B cell (primary cell): Measurements from ENCODE around the gene ZNF772. TPM values are rescaled to one million over a fixed set of nuclear protein-coding genes. Genes with fewer than 3 reads are reported as not detected.
"Not testable (repeated sequence)": the region's sequence is repeated elsewhere in the genome, so short reads cannot be mapped to it uniquely, and the experiment has no call there.

ENCODE experiments used
- ATAC-seq: fragments of 200-7000 bp; cut with Tn5 transposase; one replicate; pipeline ENCODE4 v1.10.0; 2021; ENCODE audit warnings: low read depth, mild to moderate bottlenecking, moderate number of reproducible peaks, moderate library complexity
- CTCF ChIA-PET: fragments of 350-600 bp; sonication (Branson Sonifier 250); formaldehyde crosslinking; loops from one replicate; lab custom pipeline; 2021; ENCODE audit warnings: antibody characterized with exemption, inconsistent platforms; lab: Charles Lee
- POLR2A ChIA-PET: fragments of 350-600 bp; sonication (Branson Sonifier 250); formaldehyde crosslinking; loops from one replicate; lab custom pipeline; 2021; ENCODE audit warnings: antibody characterized with exemption; lab: Charles Lee
- DNase-seq: peaks from one replicate; pipeline ENCODE4 v3.0.0; 2013
- H2AFZ ChIP-seq: 2 replicates; pipeline ENCODE4 v1.6.1; 2012; ENCODE audit warnings: mild to moderate bottlenecking, low read depth, low read length; ENCODE audit not compliant: insufficient read depth, poor library complexity, severe bottlenecking
- H3K27ac ChIP-seq, 2 donors: 1 replicate in 1 of 2; 2 replicates in 1 of 2; pipeline ENCODE4 v1.5.1; 2012 to 2013; ENCODE audit warnings: low read length in 2 of 2, mild to moderate bottlenecking in 2 of 2, moderate library complexity in 1 of 2
- H3K27me3 ChIP-seq, 4 experiments: fragments of 200-600 bp in 1 of 4; sonication (generic) in 1 of 4; replicated peaks in 1 of 4; 1 replicate in 2 of 4; 2 replicates in 2 of 4; pipeline versions ENCODE4 v1.6.1 to v1.7.0; 2013 to 2016; ENCODE audit warnings: low read length in 3 of 4, mild to moderate bottlenecking in 2 of 4, mixed read lengths in 1 of 4, moderate library complexity in 1 of 4; ENCODE audit not compliant: insufficient read depth in 4 of 4, control insufficient read depth in 3 of 4; ENCODE audit errors: control extremely low read depth in 1 of 4
- H3K36me3 ChIP-seq, 2 experiments: replicated peaks in 1 of 2; 1 replicate in 1 of 2; 2 replicates in 1 of 2; pipeline versions ENCODE4 v1.6.1 to v1.7.1; 2013; ENCODE audit warnings: low read length in 1 of 2; ENCODE audit not compliant: insufficient read depth in 2 of 2, control insufficient read depth in 1 of 2; ENCODE audit errors: control extremely low read depth in 1 of 2, extremely low read depth in 1 of 2
- H3K4me1 ChIP-seq, 2 donors: fragments of 200-600 bp in 1 of 2; sonication (generic) in 1 of 2; 1 replicate in 1 of 2; 2 replicates in 1 of 2; pipeline versions ENCODE4 v1.5.1 to v1.6.1; 2013 to 2017; ENCODE audit warnings: low read length in 2 of 2; ENCODE audit not compliant: control insufficient read depth in 2 of 2, insufficient read depth in 2 of 2
- H3K4me2 ChIP-seq: replicated peaks from 2 replicates; pipeline ENCODE3; 2012; ENCODE audit warnings: mild to moderate bottlenecking, low read depth, low read length; ENCODE audit not compliant: poor library complexity, severe bottlenecking
- H3K4me3 ChIP-seq, 5 experiments: fragments of 200-600 bp in 1 of 5; sonication (generic) in 1 of 5; 1 replicate in 3 of 5; 2 replicates in 2 of 5; pipeline versions ENCODE4 v1.5.1 to v1.7.0; 2011 to 2016; ENCODE audit warnings: low read length in 4 of 5, mild to moderate bottlenecking in 4 of 5, low read depth in 2 of 5, control low read depth in 1 of 5, moderate library complexity in 1 of 5; ENCODE audit not compliant: insufficient read depth in 1 of 5; ENCODE audit errors: control extremely low read depth in 1 of 5, extremely low read depth in 1 of 5
- H3K79me2 ChIP-seq: fragments of 200-600 bp; sonication (generic); one replicate; pipeline ENCODE4 v1.6.0; 2016; ENCODE audit warnings: low read length; ENCODE audit not compliant: control insufficient read depth, insufficient read depth
- H3K9ac ChIP-seq: fragments of 200-600 bp; sonication (generic); 2 replicates; pipeline ENCODE4 v1.6.1; 2017; ENCODE audit warnings: mild to moderate bottlenecking, low read length, moderate library complexity
- H3K9me3 ChIP-seq, 3 donors: one replicate each; pipeline versions ENCODE4 v1.6.1 to v1.7.1; 2013; ENCODE audit warnings: low read length in 2 of 3; ENCODE audit not compliant: control insufficient read depth in 2 of 3, insufficient read depth in 1 of 3; ENCODE audit errors: control extremely low read depth in 1 of 3
- H4K20me1 ChIP-seq: 2 replicates; pipeline ENCODE4 v1.6.0; 2012; ENCODE audit warnings: mild to moderate bottlenecking, low read length; ENCODE audit not compliant: insufficient read depth, control insufficient read depth, poor library complexity, severe bottlenecking
- H3K27ac Mint-ChIP-seq: one replicate; pipeline ENCODE4 v1.8.0; 2021; ENCODE audit warnings: mixed read lengths
- H3K27me3 Mint-ChIP-seq: one replicate; pipeline ENCODE4 v1.8.0; 2021; ENCODE audit warnings: mixed read lengths
- H3K4me1 Mint-ChIP-seq: one replicate; pipeline ENCODE4 v1.8.0; 2021; ENCODE audit warnings: mixed read lengths
- H3K4me3 Mint-ChIP-seq: one replicate; pipeline ENCODE4 v1.8.0; 2021; ENCODE audit warnings: mixed read lengths
- H3K9me3 Mint-ChIP-seq: one replicate; pipeline ENCODE4 v1.8.0; 2022; ENCODE audit warnings: mixed read lengths; ENCODE audit not compliant: insufficient read depth
- CTCF ChIP-seq: fragments of 200-600 bp; IDR thresholded peaks from one replicate; pipeline ENCODE4 v1.8.0; 2022; ENCODE audit warnings: antibody characterized with exemption, mild to moderate bottlenecking
- WGBS: methylation state at CpG from one replicate; pipeline ENCODE4 v1.1.5; 2013; ENCODE audit warnings: missing lambda C conversion rate; ENCODE audit not compliant: insufficient coverage; 5-methylcytosine and 5-hydroxymethylcytosine counted together
- intact Hi-C: fragments of 100-400 bp; cut with micrococcal nuclease; formaldehyde crosslinking; loops from one replicate; pipeline ENCODE4 v1.10.0; 2022
- polyA plus RNA-seq: library from polyadenylated mRNA; depleted of rRNA; stranded (reverse); fragments of >200 nt; gene quantifications from 2 replicates; pipeline ENCODE4 v1.2.3, GENCODE V29; 2012
- total RNA-seq, 2 donors: library from RNA; stranded (reverse); fragments of 120-200 nt in 1 of 2; gene quantifications; 1 replicate in 1 of 2; 2 replicates in 1 of 2; pipeline versions ENCODE4 v1.2.3 to v1.2.4, GENCODE V29; 2013 to 2022

The ZNF772 gene
- total and polyA plus RNA-seq, 2 donors (not counting 1 experiment from before 2014, with no cell fraction given): 2.2 to 27.4 TPM

GRCh38 chr19:57499680-57500395, 22.5 kb upstream of the ZNF772 start, which contains the start of gene ZNF773:
Gene ZNF773, plus strand, starts transcription at chr19:57499938. Its CDS starts 143 bp downstream, at chr19:57500081.
- H3K36me3 ChIP-seq: peaks cover 4 to 14% of the 10 kb centered on the region in 2 experiments
- H3K79me2 ChIP-seq: peaks cover 40% of the 10 kb centered on the region
- H3K4me1 ChIP-seq, H3K27me3 Mint-ChIP-seq, H4K20me1 ChIP-seq, H3K27me3 ChIP-seq, CTCF ChIA-PET: not testable (repeated sequence)
- H3K4me2 ChIP-seq: peak within 1 kb of the TSS; percentile 72
- H3K27ac Mint-ChIP-seq: peak within 1 kb of the TSS; percentile 87
- peak within 1 kb of the TSS; percentile 76 for H3K9ac ChIP-seq
- peak; percentile 31 for TF ChIP-seq CTCF
- H3K4me3 Mint-ChIP-seq: peak within 1 kb of the TSS; percentile 87
- H3K27ac ChIP-seq: peak within 1 kb of the TSS; percentile 75 to 83
- intact Hi-C loops: loop anchor here (1.0 kb wide), 6 partner anchors 13 to 133 kb away; partner anchors contain the start of genes ZNF211, ZNF419, ZNF549 and ZNF749
- peaks cover 3 to 32% (median 13%) of the 10 kb centered on the region in 3 donors for H3K9me3 ChIP-seq
- peaks cover 24% of the 10 kb centered on the region for H3K4me1 Mint-ChIP-seq
- POLR2A ChIA-PET: interaction anchor here (1.0 kb wide), 1 partner anchor 28 kb away, joined by 4 read pairs; the partner anchor contains the start of gene ZNF549
- peaks cover 10% of the 10 kb centered on the region for H3K9me3 Mint-ChIP-seq
- peak; percentile 100 for ATAC-seq
- peak; percentile 97 for DNase-seq
- peak within 1 kb of the TSS; percentile 3 to 70 (median 65) for H3K4me3 ChIP-seq
- WGBS: under 1% methylated on average over 49 of the region's 69 CpGs
- peak within 1 kb of the TSS; percentile 76 for H2AFZ ChIP-seq

- H3K4me3 ChIP-seq: peak overlapping the region in 2 of 5 experiments; percentile 62 to 65
- H3K9me3 Mint-ChIP-seq: peaks cover 10% of the 10 kb centered on the region
- ATAC-seq, H3K27me3 Mint-ChIP-seq, H4K20me1 ChIP-seq, CTCF ChIA-PET, H3K4me1 ChIP-seq, H3K27me3 ChIP-seq: not testable (repeated sequence)
- peaks cover 3 to 34% (median 13%) of the 10 kb centered on the region in 3 donors for H3K9me3 ChIP-seq
- H3K4me3 Mint-ChIP-seq: peak overlapping the region; percentile 74
- TF ChIP-seq CTCF: peak; percentile 38
- POLR2A ChIA-PET: interaction anchor here (0.7 to 1.0 kb wide), 2 partner anchors 28 to 67 kb away, joined by 4 read pairs; partner anchors contain the start of gene ZNF549
- H3K4me1 Mint-ChIP-seq: peaks cover 24% of the 10 kb centered on the region
- H3K36me3 ChIP-seq: peaks cover 4 to 14% of the 10 kb centered on the region in 2 experiments
- H3K27ac ChIP-seq: peak overlapping the region in 1 of 2 donors; percentile 83
- peak overlapping the region; percentile 87 for H3K27ac Mint-ChIP-seq
- H2AFZ ChIP-seq: peak overlapping the region; percentile 76
- H3K79me2 ChIP-seq: peaks cover 38% of the 10 kb centered on the region
- peak overlapping the region; percentile 65 for H3K4me2 ChIP-seq
- DNase-seq: peak; percentile 49
- H3K9ac ChIP-seq: peak overlapping the region; percentile 76
- intact Hi-C loops: loop anchor here (1.0 kb wide), 6 partner anchors 12 to 134 kb away; partner anchors contain the start of genes ZNF211, ZNF419, ZNF549 and ZNF749
Observed at GRCh38 chr19:57499332-57499679, 21.9 kb upstream of the ZNF772 start.

GRCh38 chr19:57488299-57488644, 10.9 kb upstream of the ZNF772 start:
- H3K9me3 Mint-ChIP-seq, DNase-seq, H3K9ac ChIP-seq, CTCF ChIA-PET, ATAC-seq, H3K27me3 ChIP-seq, H4K20me1 ChIP-seq, H3K27ac Mint-ChIP-seq, POLR2A ChIA-PET, H3K27ac ChIP-seq, H2AFZ ChIP-seq: not testable (repeated sequence)
- Mint-ChIP-seq H3K4me3 (peak overlapping the region; percentile 82), H3K4me1 (peaks cover 16% of the 10 kb centered on the region), H3K27me3 (peaks cover 10% of the 10 kb centered on the region)
- no CpG with 5 or more reads among the region's 1 CpG for whole genome bisulfite sequencing
- intact Hi-C loops: loop anchor here (5.0 kb wide), 3 partner anchors 144 to 459 kb away; partner anchors contain the start of genes ZNF211, ZNF256 and ZNF460
- Histone ChIP-seq H3K36me3 (peaks cover 8 to 24% of the 10 kb centered on the region in 2 experiments), H3K4me2 (peak overlapping the region; percentile 56), H3K4me3 (peak overlapping the region in 2 of 5 experiments; percentile 27 to 44), H3K4me1 (peaks cover 7 to 14% of the 10 kb centered on the region in 2 donors), H3K79me2 (peaks cover 19% of the 10 kb centered on the region), H3K9me3 (peaks cover 2 to 12% (median 3%) of the 10 kb centered on the region in 3 donors)
